HEK293 (cell line): ENCODE measurements around the gene FBXL7.

Experiments used
- CTCF ChIA-PET: fragments of 350-600 bp; formaldehyde crosslinking; extraction: SDS; loops from one replicate; lab custom pipeline; 2021; ENCODE audit warnings: antibody characterized with exemption; lab: Yijun Ruan, JAX
- POLR2A ChIA-PET: fragments of 300-600 bp; formaldehyde crosslinking; extraction: SDS; loops from one replicate; lab custom pipeline; 2020; ENCODE audit warnings: antibody characterized with exemption, inconsistent platforms; lab: Yijun Ruan, JAX
- H3K27ac ChIP-seq: fragments of 200-500 bp; sonication (Bioruptor generic); 2 replicates; pipeline ENCODE4 v1.5.1; 2014; ENCODE audit warnings: low read depth, low read length, control low read depth, inconsistent platforms; ENCODE audit errors: extremely low read depth
- H3K36me3 ChIP-seq, 2 experiments: fragments of 200-500 bp in 1 of 2; sonication (Bioruptor generic) in 1 of 2; 1 replicate in 1 of 2; 2 replicates in 1 of 2; pipeline ENCODE4 v1.5.1; 2014 to 2017; ENCODE audit warnings: inconsistent platforms in 2 of 2, low read length in 2 of 2; ENCODE audit not compliant: control insufficient read depth in 2 of 2, insufficient read depth in 1 of 2
- H3K4me1 ChIP-seq: fragments of 200-500 bp; sonication (Bioruptor generic); 2 replicates; pipeline ENCODE4 v1.5.1; 2014; ENCODE audit warnings: mild to moderate bottlenecking, low read length, inconsistent platforms; ENCODE audit not compliant: control insufficient read depth, insufficient read depth
- H3K4me3 ChIP-seq: 2 replicates; pipeline ENCODE4 v1.5.1; 2011; ENCODE audit warnings: low read depth, mild to moderate bottlenecking, control low read depth, low read length, moderate library complexity
- H3K9me3 ChIP-seq: fragments of 200-500 bp; sonication (Bioruptor generic); 2 replicates; pipeline ENCODE4 v1.5.1; 2014; ENCODE audit warnings: low read depth, low read length, inconsistent platforms; ENCODE audit not compliant: control insufficient read depth, insufficient read depth
- EGR2 ChIP-seq: fragments of 450-650 bp; formaldehyde crosslinking; IDR thresholded peaks from 2 replicates; pipeline ENCODE4 v1.5.1; 2016; ENCODE audit warnings: low read depth, missing biosample characterization, missing genetic modification characterization
- KLF1 ChIP-seq: fragments of 450-650 bp; formaldehyde crosslinking; IDR thresholded peaks from 2 replicates; pipeline ENCODE4 v1.5.1; 2016; ENCODE audit warnings: missing biosample characterization, missing genetic modification characterization
- REPIN1 ChIP-seq: fragments of 450-650 bp; formaldehyde crosslinking; IDR thresholded peaks from 2 replicates; pipeline ENCODE4 v1.5.1; 2017; ENCODE audit warnings: missing biosample characterization, missing genetic modification characterization, low read depth
- SP3 ChIP-seq: fragments of 450-650 bp; formaldehyde crosslinking; IDR thresholded peaks from 2 replicates; pipeline ENCODE4 v1.5.1; 2016; ENCODE audit warnings: missing biosample characterization, missing genetic modification characterization
- ZBTB48 ChIP-seq: fragments of 450-650 bp; formaldehyde crosslinking; IDR thresholded peaks from 2 replicates; pipeline ENCODE4 v1.5.1; 2016; ENCODE audit warnings: missing biosample characterization, missing genetic modification characterization
- ZNF140 ChIP-seq: fragments of 450-650 bp; formaldehyde crosslinking; IDR thresholded peaks from 2 replicates; pipeline ENCODE4 v1.5.1; 2016; ENCODE audit warnings: missing biosample characterization, missing genetic modification characterization
- ZNF221 ChIP-seq: fragments of 450-650 bp; formaldehyde crosslinking; IDR thresholded peaks from 2 replicates; pipeline ENCODE4 v1.5.1; 2017; ENCODE audit warnings: missing biosample characterization, missing genetic modification characterization, borderline replicate concordance
- ZNF266 ChIP-seq: fragments of 450-650 bp; formaldehyde crosslinking; IDR thresholded peaks from 2 replicates; pipeline ENCODE4 v1.5.1; 2016; ENCODE audit warnings: missing biosample characterization, missing genetic modification characterization, low read depth
- ZNF560 ChIP-seq: fragments of 450-650 bp; formaldehyde crosslinking; IDR thresholded peaks from 2 replicates; pipeline ENCODE4 v1.5.1; 2017; ENCODE audit warnings: missing biosample characterization, missing genetic modification characterization, borderline replicate concordance
- ZNF785 ChIP-seq: fragments of 450-650 bp; formaldehyde crosslinking; IDR thresholded peaks from 2 replicates; pipeline ENCODE4 v1.5.1; 2016; ENCODE audit warnings: missing biosample characterization, missing genetic modification characterization
- TF ChIP-seq, protein P1 (sequence below): fragments of 450-650 bp; formaldehyde crosslinking; IDR thresholded peaks from 2 replicates; pipeline ENCODE4 v1.5.1; 2016; ENCODE audit warnings: missing biosample characterization, missing genetic modification characterization
- TF ChIP-seq, protein P2 (sequence below): fragments of 450-650 bp; formaldehyde crosslinking; IDR thresholded peaks from 2 replicates; pipeline ENCODE4 v1.5.1; 2016; ENCODE audit warnings: missing biosample characterization, missing genetic modification characterization, borderline replicate concordance
- TF ChIP-seq, protein P3 (sequence below): fragments of 450-650 bp; formaldehyde crosslinking; IDR thresholded peaks from 2 replicates; pipeline ENCODE4 v1.5.1; 2016; ENCODE audit warnings: missing biosample characterization, missing genetic modification characterization, low read depth
- TF ChIP-seq, protein P4 (sequence below): fragments of 450-650 bp; formaldehyde crosslinking; IDR thresholded peaks from 2 replicates; pipeline ENCODE4 v1.5.1; 2017; ENCODE audit warnings: missing biosample characterization, missing genetic modification characterization
- TF ChIP-seq, protein P5 (sequence below): fragments of 450-650 bp; formaldehyde crosslinking; IDR thresholded peaks from 2 replicates; pipeline ENCODE4 v1.5.1; 2016; ENCODE audit warnings: missing biosample characterization, missing genetic modification characterization

The FBXL7 gene

DNA sequence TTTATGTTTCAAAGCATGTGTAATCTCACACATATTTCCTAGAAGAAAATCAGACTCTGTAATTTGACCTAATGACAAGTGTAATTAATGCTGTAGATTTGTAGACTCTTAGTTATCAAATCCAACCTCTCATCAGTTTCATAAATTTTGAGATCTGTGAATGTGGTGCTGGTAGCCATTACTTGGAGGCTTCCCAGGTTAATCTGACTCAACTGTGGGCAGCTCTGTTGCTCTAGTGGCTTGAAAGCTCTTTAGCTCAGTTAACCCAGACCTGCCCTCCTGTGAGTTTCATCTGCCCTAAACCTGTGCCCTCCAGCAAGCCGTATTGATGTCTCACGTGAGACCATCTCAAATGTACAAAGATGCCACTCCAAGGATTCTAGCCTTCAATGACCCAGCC is 323.4 kb downstream of the FBXL7 start:
- Histone ChIP-seq H3K27ac (no peak overlapping the region), H3K4me1 (no peaks in the 10 kb centered on the region), H3K4me3 (no peak overlapping the region), H3K36me3 (no peaks in the 10 kb centered on the region), H3K9me3 (no peaks in the 10 kb centered on the region)
- TF ChIP-seq, protein P1, sequence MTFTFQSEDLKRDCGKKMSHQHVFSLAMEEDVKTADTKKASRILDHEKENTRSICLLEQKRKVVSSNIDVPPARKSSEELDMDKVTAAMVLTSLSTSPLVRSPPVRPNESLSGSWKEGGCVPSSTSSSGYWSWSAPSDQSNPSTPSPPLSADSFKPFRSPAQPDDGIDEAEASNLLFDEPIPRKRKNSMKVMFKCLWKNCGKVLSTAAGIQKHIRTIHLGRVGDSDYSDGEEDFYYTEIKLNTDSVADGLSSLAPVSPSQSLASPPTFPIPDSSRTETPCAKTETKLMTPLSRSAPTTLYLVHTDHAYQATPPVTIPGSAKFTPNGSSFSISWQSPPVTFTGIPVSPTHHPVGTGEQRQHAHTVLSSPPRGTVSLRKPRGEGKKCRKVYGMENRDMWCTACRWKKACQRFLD (tag by site-specific recombination) = no peak
- TF ChIP-seq, protein P2, sequence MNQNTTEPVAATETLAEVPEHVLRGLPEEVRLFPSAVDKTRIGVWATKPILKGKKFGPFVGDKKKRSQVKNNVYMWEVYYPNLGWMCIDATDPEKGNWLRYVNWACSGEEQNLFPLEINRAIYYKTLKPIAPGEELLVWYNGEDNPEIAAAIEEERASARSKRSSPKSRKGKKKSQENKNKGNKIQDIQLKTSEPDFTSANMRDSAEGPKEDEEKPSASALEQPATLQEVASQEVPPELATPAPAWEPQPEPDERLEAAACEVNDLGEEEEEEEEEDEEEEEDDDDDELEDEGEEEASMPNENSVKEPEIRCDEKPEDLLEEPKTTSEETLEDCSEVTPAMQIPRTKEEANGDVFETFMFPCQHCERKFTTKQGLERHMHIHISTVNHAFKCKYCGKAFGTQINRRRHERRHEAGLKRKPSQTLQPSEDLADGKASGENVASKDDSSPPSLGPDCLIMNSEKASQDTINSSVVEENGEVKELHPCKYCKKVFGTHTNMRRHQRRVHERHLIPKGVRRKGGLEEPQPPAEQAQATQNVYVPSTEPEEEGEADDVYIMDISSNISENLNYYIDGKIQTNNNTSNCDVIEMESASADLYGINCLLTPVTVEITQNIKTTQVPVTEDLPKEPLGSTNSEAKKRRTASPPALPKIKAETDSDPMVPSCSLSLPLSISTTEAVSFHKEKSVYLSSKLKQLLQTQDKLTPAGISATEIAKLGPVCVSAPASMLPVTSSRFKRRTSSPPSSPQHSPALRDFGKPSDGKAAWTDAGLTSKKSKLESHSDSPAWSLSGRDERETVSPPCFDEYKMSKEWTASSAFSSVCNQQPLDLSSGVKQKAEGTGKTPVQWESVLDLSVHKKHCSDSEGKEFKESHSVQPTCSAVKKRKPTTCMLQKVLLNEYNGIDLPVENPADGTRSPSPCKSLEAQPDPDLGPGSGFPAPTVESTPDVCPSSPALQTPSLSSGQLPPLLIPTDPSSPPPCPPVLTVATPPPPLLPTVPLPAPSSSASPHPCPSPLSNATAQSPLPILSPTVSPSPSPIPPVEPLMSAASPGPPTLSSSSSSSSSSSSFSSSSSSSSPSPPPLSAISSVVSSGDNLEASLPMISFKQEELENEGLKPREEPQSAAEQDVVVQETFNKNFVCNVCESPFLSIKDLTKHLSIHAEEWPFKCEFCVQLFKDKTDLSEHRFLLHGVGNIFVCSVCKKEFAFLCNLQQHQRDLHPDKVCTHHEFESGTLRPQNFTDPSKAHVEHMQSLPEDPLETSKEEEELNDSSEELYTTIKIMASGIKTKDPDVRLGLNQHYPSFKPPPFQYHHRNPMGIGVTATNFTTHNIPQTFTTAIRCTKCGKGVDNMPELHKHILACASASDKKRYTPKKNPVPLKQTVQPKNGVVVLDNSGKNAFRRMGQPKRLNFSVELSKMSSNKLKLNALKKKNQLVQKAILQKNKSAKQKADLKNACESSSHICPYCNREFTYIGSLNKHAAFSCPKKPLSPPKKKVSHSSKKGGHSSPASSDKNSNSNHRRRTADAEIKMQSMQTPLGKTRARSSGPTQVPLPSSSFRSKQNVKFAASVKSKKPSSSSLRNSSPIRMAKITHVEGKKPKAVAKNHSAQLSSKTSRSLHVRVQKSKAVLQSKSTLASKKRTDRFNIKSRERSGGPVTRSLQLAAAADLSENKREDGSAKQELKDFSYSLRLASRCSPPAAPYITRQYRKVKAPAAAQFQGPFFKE (tag by site-specific recombination) = no peak
- TF ChIP-seq ZNF221 (tag by site-specific recombination) (no peak), ZNF140 (tag by site-specific recombination) (no peak), SP3 (no peak), ZNF266 (tag by site-specific recombination) (no peak), EGR2 (no peak)
- TF ChIP-seq, protein P3, sequence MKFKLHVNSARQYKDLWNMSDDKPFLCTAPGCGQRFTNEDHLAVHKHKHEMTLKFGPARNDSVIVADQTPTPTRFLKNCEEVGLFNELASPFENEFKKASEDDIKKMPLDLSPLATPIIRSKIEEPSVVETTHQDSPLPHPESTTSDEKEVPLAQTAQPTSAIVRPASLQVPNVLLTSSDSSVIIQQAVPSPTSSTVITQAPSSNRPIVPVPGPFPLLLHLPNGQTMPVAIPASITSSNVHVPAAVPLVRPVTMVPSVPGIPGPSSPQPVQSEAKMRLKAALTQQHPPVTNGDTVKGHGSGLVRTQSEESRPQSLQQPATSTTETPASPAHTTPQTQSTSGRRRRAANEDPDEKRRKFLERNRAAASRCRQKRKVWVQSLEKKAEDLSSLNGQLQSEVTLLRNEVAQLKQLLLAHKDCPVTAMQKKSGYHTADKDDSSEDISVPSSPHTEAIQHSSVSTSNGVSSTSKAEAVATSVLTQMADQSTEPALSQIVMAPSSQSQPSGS = no peak
- ChIA-PET POLR2A (no interaction called here), CTCF (interaction anchor here (0.6 to 4.0 kb wide), 5 partner anchors 7 to 1175 kb away, joined by 4 to 19 read pairs (median 4); no protein-coding TSS in a partner anchor)

DNA sequence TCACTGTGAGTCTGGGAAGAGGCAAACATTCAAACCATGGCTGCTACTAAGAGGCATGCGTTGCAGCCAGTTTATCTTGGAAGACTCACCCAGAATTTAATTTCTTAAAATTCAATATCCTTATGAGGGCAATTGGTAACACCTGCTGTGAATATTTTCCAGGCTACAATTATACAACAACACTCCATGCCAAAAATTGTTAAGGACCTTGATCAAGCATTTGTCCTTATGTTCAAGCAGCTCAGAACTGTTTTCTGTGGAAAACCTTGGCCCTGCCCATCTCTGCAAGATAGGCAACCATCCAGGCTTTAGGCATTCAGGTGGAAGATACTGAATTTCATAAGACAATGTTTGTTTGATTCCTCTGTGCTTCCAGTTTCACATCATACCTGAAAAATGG is 327.8 kb downstream of the FBXL7 start:
- CTCF ChIA-PET = interaction anchor here (0.7 kb wide), 1 partner anchor 1366 kb away, joined by 5 read pairs; no protein-coding TSS in a partner anchor
- no peak for TF ChIP-seq REPIN1
- no peak for TF ChIP-seq ZNF785
- TF ChIP-seq ZNF560 = no peak
- TF ChIP-seq, protein P4, sequence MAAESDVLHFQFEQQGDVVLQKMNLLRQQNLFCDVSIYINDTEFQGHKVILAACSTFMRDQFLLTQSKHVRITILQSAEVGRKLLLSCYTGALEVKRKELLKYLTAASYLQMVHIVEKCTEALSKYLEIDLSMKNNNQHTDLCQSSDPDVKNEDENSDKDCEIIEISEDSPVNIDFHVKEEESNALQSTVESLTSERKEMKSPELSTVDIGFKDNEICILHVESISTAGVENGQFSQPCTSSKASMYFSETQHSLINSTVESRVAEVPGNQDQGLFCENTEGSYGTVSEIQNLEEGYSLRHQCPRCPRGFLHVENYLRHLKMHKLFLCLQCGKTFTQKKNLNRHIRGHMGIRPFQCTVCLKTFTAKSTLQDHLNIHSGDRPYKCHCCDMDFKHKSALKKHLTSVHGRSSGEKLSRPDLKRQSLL = no peak
- TF ChIP-seq, protein P5, sequence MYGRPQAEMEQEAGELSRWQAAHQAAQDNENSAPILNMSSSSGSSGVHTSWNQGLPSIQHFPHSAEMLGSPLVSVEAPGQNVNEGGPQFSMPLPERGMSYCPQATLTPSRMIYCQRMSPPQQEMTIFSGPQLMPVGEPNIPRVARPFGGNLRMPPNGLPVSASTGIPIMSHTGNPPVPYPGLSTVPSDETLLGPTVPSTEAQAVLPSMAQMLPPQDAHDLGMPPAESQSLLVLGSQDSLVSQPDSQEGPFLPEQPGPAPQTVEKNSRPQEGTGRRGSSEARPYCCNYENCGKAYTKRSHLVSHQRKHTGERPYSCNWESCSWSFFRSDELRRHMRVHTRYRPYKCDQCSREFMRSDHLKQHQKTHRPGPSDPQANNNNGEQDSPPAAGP (tag by site-specific recombination) = no peak
- no peak for TF ChIP-seq ZBTB48 (tag by site-specific recombination)
- no peak for TF ChIP-seq KLF1 (tag by site-specific recombination)

More for the DNA sequence above, 327.8 kb downstream of the FBXL7 start:
- H3K9me3 ChIP-seq = no peaks in the 10 kb centered on the region
- no peaks in the 10 kb centered on the region for H3K4me1 ChIP-seq
- POLR2A ChIA-PET = no interaction called here
- H3K4me3 ChIP-seq = no peak overlapping the region
- no peaks in the 10 kb centered on the region for H3K36me3 ChIP-seq
- no peak overlapping the region for H3K27ac ChIP-seq
